CD14-positive monocyte (primary cell): ENCODE data around the gene WASHC2C. TPM values are rescaled to one million over a fixed set of nuclear protein-coding genes. Genes with fewer than 3 reads are reported as not detected.
"Not testable (repeated sequence)": the region's sequence is repeated elsewhere in the genome, so short reads cannot be mapped to it uniquely, and the experiment has no call there.

ENCODE experiments used
- DNase-seq, 3 donors: peaks; one replicate each; pipeline ENCODE4 v3.0.0-alpha.2; 2011 to 2022
- H2AFZ ChIP-seq: 2 replicates; pipeline ENCODE4 v1.6.0; 2012; ENCODE audit warnings: mild to moderate bottlenecking, low read depth, low read length, inconsistent platforms; ENCODE audit not compliant: insufficient read depth, poor library complexity, severe bottlenecking
- H3K27ac ChIP-seq, 2 donors: 1 replicate in 1 of 2; 2 replicates in 1 of 2; pipeline ENCODE4 v1.5.1; 2012 to 2013; ENCODE audit warnings: low read length in 2 of 2, control low read depth in 1 of 2, inconsistent platforms in 1 of 2, low read depth in 1 of 2, mild to moderate bottlenecking in 1 of 2
- H3K27me3 ChIP-seq, 2 donors: one replicate each; pipeline versions ENCODE4 v1.6.0 to v1.6.1; 2011 to 2013; ENCODE audit warnings: low read length in 2 of 2; ENCODE audit not compliant: control insufficient read depth in 2 of 2, insufficient read depth in 2 of 2
- H3K36me3 ChIP-seq, 2 donors: replicated peaks in 1 of 2; 1 replicate in 1 of 2; 2 replicates in 1 of 2; pipeline versions ENCODE4 v1.5.1 to v1.6.1; 2012 to 2013; ENCODE audit warnings: low read length in 2 of 2, control low read depth in 1 of 2, inconsistent platforms in 1 of 2, mild to moderate bottlenecking in 1 of 2; ENCODE audit not compliant: insufficient read depth in 2 of 2, control insufficient read depth in 1 of 2
- H3K4me1 ChIP-seq, 2 donors: 1 replicate in 1 of 2; 2 replicates in 1 of 2; pipeline versions ENCODE4 v1.5.1 to v1.6.1; 2012 to 2013; ENCODE audit warnings: low read length in 2 of 2, control low read depth in 1 of 2, inconsistent platforms in 1 of 2, mild to moderate bottlenecking in 1 of 2, moderate library complexity in 1 of 2; ENCODE audit not compliant: insufficient read depth in 2 of 2, control insufficient read depth in 1 of 2
- H3K4me2 ChIP-seq: replicated peaks from 2 replicates; pipeline ENCODE3; 2012; ENCODE audit warnings: low read length, moderate library complexity, mild to moderate bottlenecking; ENCODE audit not compliant: poor library complexity, severe bottlenecking; ENCODE audit errors: extremely low read depth
- H3K4me3 ChIP-seq, 3 experiments: fragments of 200-600 bp in 1 of 3; sonication (generic) in 1 of 3; replicated peaks in 1 of 3; 1 replicate in 2 of 3; 2 replicates in 1 of 3; pipeline ENCODE4 v1.5.1; 2011 to 2013; ENCODE audit warnings: low read length in 3 of 3, mild to moderate bottlenecking in 3 of 3, control low read depth in 2 of 3, low read depth in 2 of 3, inconsistent platforms in 1 of 3, moderate library complexity in 1 of 3
- H3K79me2 ChIP-seq: 2 replicates; pipeline ENCODE4 v1.6.0; 2012; ENCODE audit warnings: mild to moderate bottlenecking, control low read depth, inconsistent platforms, low read length, moderate library complexity; ENCODE audit not compliant: insufficient read depth
- H3K9ac ChIP-seq: 2 replicates; pipeline ENCODE4 v1.6.0; 2017; ENCODE audit warnings: low read length, mild to moderate bottlenecking; ENCODE audit not compliant: insufficient read depth, poor library complexity, severe bottlenecking
- H3K9me3 ChIP-seq, 2 donors: replicated peaks in 1 of 2; 1 replicate in 1 of 2; 2 replicates in 1 of 2; pipeline versions ENCODE4 v1.5.1 to v1.6.1; 2012 to 2013; ENCODE audit warnings: low read length in 2 of 2, control low read depth in 1 of 2; ENCODE audit not compliant: control insufficient read depth in 1 of 2, insufficient read depth in 1 of 2
- H4K20me1 ChIP-seq: 2 replicates; pipeline ENCODE4 v1.6.0; 2012; ENCODE audit warnings: mild to moderate bottlenecking, low read length, control low read depth, moderate library complexity; ENCODE audit not compliant: insufficient read depth
- H3K27ac Mint-ChIP-seq, 7 donors: one replicate each; pipeline ENCODE4 v1.8.0; 2020; ENCODE audit warnings: mild to moderate bottlenecking in 7 of 7, mixed read lengths in 7 of 7, moderate library complexity in 6 of 7, inconsistent platforms in 2 of 7
- H3K27me3 Mint-ChIP-seq, 3 donors: one replicate each; pipeline ENCODE4 v1.8.0; 2021 to 2022; ENCODE audit warnings: low read depth in 3 of 3, mild to moderate bottlenecking in 3 of 3, mixed read lengths in 3 of 3, moderate library complexity in 3 of 3, inconsistent platforms in 1 of 3
- H3K36me3 Mint-ChIP-seq, 2 donors: one replicate each; pipeline ENCODE4 v1.8.0; 2020; ENCODE audit warnings: mixed read lengths in 2 of 2, inconsistent platforms in 1 of 2, mild to moderate bottlenecking in 1 of 2
- H3K4me1 Mint-ChIP-seq: one replicate; pipeline ENCODE4 v1.8.0; 2020; ENCODE audit warnings: mild to moderate bottlenecking, mixed read lengths
- H3K4me3 Mint-ChIP-seq, 2 donors: one replicate each; pipeline ENCODE4 v1.8.0; 2020; ENCODE audit warnings: mild to moderate bottlenecking in 2 of 2, mixed read lengths in 2 of 2, moderate library complexity in 1 of 2
- H3K9me3 Mint-ChIP-seq, 7 donors: one replicate each; pipeline ENCODE4 v1.8.0; 2020 to 2022; ENCODE audit warnings: mixed read lengths in 7 of 7, mild to moderate bottlenecking in 6 of 7, moderate library complexity in 6 of 7, inconsistent platforms in 2 of 7
- WGBS: methylation state at CpG from one replicate; pipeline ENCODE4 v1.1.5; 2013; ENCODE audit warnings: missing lambda C conversion rate; ENCODE audit not compliant: insufficient coverage; 5-methylcytosine and 5-hydroxymethylcytosine counted together
- intact Hi-C, 2 donors: fragments of 100-400 bp; cut with micrococcal nuclease; formaldehyde crosslinking; loops; one replicate each; pipeline versions ENCODE4 v1.15.0 to v1.15.1; 2023
- polyA plus RNA-seq, 3 donors: library from polyadenylated mRNA; depleted of rRNA in 1 of 3; unstranded in 2 of 3; stranded (reverse) in 1 of 3; fragments of 300-500 nt in 2 of 3; fragments of >200 nt in 1 of 3; fragmentation: Illumina TruSeq in 2 of 3; gene quantifications; 1 replicate in 2 of 3; 2 replicates in 1 of 3; pipeline ENCODE4 v1.2.3, GENCODE V29; 2012 to 2021

WASHC2C gene
- polyA plus RNA-seq, 3 donors, result 12.4 to 54.2 (median 23.1) TPM

- H3K79me2 ChIP-seq, H3K9ac ChIP-seq, H2AFZ ChIP-seq, H3K9me3 ChIP-seq, H4K20me1 ChIP-seq, DNase-seq, H3K4me3 Mint-ChIP-seq, intact Hi-C loops, H3K4me2 ChIP-seq, H3K9me3 Mint-ChIP-seq, H3K27me3 ChIP-seq, H3K4me3 ChIP-seq, H3K27me3 Mint-ChIP-seq, H3K27ac ChIP-seq, H3K4me1 ChIP-seq, H3K4me1 Mint-ChIP-seq: not testable (repeated sequence)
- Mint-ChIP-seq H3K36me3 (peaks cover 64 to 81% of the 10 kb centered on the region in 2 donors), H3K27ac (peak overlapping the region in 1 of 7 donors; percentile 50)
- H3K36me3 ChIP-seq, result peaks cover 37 to 76% of the 10 kb centered on the region in 2 donors
- WGBS, result no CpG with 5 or more reads among the region's 6 CpGs
These were observed 63.8 kb downstream of the WASHC2C start for GRCh38 chr10:45790694-45791426.

GRCh38 chr10:45794761-45795160, 67.7 kb downstream of the WASHC2C start:
- H3K4me2 ChIP-seq, H3K27ac Mint-ChIP-seq, intact Hi-C loops, DNase-seq, H3K27ac ChIP-seq, H3K9me3 ChIP-seq, H3K4me1 Mint-ChIP-seq, H3K9ac ChIP-seq, H3K4me1 ChIP-seq, H4K20me1 ChIP-seq, H2AFZ ChIP-seq, H3K4me3 ChIP-seq, H3K9me3 Mint-ChIP-seq, H3K27me3 ChIP-seq, H3K79me2 ChIP-seq, H3K4me3 Mint-ChIP-seq, H3K27me3 Mint-ChIP-seq: not testable (repeated sequence)
- WGBS, result 94% methylated on average over 2 of the region's 2 CpGs
- H3K36me3 Mint-ChIP-seq, result peaks cover 39 to 53% of the 10 kb centered on the region in 2 donors
- H3K36me3 ChIP-seq, result peaks cover 25 to 41% of the 10 kb centered on the region in 2 donors

- H3K4me2 ChIP-seq, H3K9ac ChIP-seq, H3K36me3 Mint-ChIP-seq, intact Hi-C loops, H3K36me3 ChIP-seq, H4K20me1 ChIP-seq, H2AFZ ChIP-seq, H3K27me3 Mint-ChIP-seq, H3K9me3 ChIP-seq, H3K79me2 ChIP-seq, H3K4me3 ChIP-seq, H3K9me3 Mint-ChIP-seq, H3K27me3 ChIP-seq: not testable (repeated sequence)
- H3K27ac ChIP-seq, result peak overlapping the region in 1 of 2 donors; percentile 38
- Mint-ChIP-seq H3K4me1 (peaks cover 19% of the 10 kb centered on the region), H3K27ac (peak overlapping the region; percentile 14 to 77 (median 73)), H3K4me3 (peak overlapping the region in 1 of 2 donors; percentile 82)
- H3K4me1 ChIP-seq, result peaks cover 15 to 16% of the 10 kb centered on the region in 2 donors
- peak in 1 of 3 donors; percentile 10 for DNase-seq
- 81% methylated on average over 7 of the region's 13 CpGs for WGBS
These were observed 76.3 kb downstream of the WASHC2C start for GRCh38 chr10:45803060-45804010.

- H2AFZ ChIP-seq, H3K79me2 ChIP-seq, H3K27me3 ChIP-seq, H3K27me3 Mint-ChIP-seq, H3K4me2 ChIP-seq, H3K27ac Mint-ChIP-seq, intact Hi-C loops, H3K36me3 ChIP-seq, H3K36me3 Mint-ChIP-seq, H4K20me1 ChIP-seq, H3K9me3 ChIP-seq, H3K9me3 Mint-ChIP-seq, H3K4me3 Mint-ChIP-seq, H3K9ac ChIP-seq, H3K27ac ChIP-seq, DNase-seq, H3K4me3 ChIP-seq: not testable (repeated sequence)
- H3K4me1 ChIP-seq, result peaks cover 15 to 16% of the 10 kb centered on the region in 2 donors
- 69% methylated on average over 2 of the region's 2 CpGs for WGBS
- H3K4me1 Mint-ChIP-seq, result peaks cover 19% of the 10 kb centered on the region
These were observed 77.9 kb downstream of the WASHC2C start for GRCh38 chr10:45804996-45805395.
